Measurements from ENCODE around the gene PEX5.
"Not testable (repeated sequence)": the region's sequence is repeated elsewhere in the genome, so short reads cannot be mapped to it uniquely, and the experiment has no call there.

The PEX5 gene

GRCh38 chr12:7213745-7214144 lies 24.3 kb downstream of the PEX5 start:
- ATAC-seq, DNase-seq: not testable (repeated sequence)

DNA sequence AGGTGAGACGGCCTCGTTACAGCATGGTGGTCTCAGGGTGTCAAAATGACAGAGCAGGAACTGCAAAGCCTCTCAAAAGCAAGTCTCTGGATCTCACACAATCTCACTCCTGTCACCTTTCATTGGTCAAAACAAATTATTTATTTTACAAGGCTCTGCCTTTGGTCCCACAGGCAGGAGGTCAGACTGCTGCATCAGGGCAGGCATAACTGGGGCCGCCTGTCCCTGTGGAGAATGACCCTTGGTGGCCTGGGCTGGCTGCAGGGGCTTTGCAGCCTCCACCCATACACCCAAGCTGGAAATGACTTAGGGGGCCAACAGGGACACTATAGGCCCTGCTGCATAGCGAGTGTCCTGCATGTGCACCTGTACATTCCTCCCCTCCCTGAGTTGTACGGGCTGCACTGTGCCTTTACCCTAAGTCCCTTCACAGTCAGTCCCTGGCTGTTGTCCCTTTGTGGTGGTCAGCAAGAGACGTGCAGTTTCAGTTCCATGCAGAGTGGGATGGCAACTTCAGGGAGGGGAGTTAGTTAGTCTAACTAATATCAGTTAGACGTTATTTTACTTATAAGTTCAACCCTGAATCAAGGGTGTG lies 28.1 kb downstream of the PEX5 start:
- ATAC-seq, result no peak

DNA sequence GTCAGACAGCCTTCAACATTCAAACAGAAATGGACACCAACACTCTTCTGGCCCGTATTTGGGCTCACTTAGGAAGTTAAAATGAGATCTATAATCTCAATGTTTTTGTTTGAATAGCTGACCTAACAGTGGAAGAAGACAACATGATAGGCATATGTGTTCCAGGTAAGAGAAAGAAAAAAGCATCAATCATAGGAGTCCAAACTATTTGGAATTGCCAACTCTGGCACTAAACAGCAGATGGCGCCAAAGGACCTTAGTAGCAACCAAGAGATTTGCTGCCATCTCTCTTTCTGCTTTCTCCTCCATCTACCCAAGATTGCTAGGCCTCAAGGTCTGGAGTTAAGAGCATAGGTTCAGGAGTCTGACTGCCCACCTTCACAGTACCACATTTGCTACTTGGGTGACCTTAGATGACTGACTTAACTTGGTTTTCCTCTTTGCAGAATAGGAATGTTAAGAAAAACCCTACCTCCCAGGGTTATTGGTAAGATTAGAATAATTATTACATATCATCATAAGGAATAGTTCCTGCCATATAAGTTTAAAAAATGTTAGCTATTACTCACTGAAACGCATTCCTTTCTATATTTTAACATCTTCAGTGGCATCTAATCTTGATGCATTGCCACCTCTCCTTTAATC lies 30.2 kb downstream of the PEX5 start:
- peak; percentile 40 for ATAC-seq
- peak; percentile 71 for DNase-seq

More for the DNA sequence above, 28.1 kb downstream of the PEX5 start:
- DNase-seq, result no peak

GRCh38 chr12:7221486-7221885 lies 32.0 kb downstream of the PEX5 start:
- DNase-seq, result no peak
- no peak for ATAC-seq

DNA sequence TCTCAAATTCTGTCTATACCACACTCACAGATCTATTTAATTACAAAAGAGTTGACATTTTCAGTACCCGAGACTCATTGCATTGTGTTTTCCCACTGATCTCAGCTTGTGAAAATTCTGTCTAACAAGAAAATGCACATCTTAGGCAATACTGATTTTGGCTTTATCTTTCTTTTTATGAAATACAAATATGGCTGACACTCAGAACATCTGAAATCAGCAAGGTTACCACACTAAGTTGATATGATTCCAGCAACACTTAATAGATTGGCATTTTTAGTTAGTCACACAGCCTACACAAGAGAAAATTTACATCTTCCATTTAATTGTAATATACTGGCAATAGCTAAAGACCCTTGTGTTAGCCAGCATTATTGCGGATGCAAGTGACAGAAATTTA lies 40.3 kb downstream of the PEX5 start:
- DNase-seq (no peak), ATAC-seq (no peak)

DNA sequence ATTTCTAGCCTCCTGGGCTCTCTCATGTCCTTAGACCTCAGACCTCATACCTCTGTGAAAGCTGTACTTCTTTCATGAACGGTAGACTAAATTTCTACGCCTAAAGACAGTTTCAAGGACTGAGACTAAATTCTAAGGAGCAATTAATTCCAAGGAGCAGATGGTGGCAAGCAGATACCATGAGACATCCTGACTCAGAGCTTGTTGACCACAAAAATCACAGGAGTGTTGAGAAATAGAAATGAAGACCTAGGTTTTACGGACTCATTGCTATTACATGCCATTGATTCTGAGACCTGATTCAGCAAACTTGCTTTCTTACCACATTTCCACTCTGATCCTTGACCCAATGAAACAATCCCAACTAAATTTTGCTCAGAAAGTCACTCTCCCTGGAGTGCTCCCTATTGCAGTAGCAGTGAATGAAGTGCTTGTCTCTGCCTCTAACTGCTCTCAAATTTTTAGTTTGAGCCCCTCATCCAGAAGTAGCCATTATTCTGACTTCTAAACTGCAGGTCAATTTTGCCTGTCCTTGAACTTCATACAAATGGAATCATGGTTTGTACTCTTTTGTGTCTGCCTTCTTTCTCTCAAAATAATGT lies 52.0 kb downstream of the PEX5 start:
- ATAC-seq (no peak), DNase-seq (no peak)

DNA sequence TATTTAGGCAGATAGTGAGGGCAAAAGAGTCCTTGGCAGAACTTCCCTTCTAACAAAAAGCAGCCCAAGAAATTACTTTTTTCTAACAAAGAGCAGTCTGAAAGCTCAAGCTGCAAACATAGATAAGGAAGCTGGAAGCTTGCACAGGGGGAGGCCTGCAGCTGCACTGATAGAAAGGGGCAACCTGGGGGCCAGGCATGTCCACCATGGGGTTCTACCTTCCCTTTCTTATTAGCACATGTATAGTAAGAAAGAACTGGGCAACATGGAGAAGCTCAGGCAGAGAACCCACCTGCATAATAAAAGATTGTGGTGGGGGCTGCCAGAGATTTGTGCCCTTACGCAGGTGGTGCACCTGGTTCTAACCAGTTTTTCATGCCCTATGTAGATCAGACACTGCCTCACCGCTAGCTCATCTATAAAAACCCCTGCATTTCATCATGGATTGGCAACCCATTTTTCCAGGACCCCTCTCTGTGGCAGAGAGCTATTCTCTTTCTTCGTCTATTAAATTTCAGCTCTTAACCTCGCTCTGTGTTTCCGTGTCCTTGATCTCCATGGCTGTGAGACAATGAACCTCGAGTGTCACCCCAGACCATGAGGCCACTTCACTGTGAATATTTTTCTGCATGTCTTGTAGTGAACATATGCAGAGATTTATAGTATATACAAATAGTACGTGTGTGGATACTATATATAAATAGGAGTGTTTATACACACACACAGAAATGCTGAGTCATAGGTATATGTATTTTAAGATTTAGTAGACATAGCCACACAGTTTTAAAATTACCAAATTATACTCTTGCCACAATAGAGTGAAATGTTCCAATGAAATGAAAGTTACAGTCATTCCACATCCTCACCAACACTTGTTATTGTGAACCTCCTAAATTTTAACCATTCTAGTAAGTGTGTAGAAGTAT lies 53.0 kb downstream of the PEX5 start:
- DNase-seq (no peak), ATAC-seq (no peak)

- ATAC-seq, DNase-seq: not testable (repeated sequence)
These were observed 62.0 kb downstream of the PEX5 start for GRCh38 chr12:7251328-7251996.

DNA sequence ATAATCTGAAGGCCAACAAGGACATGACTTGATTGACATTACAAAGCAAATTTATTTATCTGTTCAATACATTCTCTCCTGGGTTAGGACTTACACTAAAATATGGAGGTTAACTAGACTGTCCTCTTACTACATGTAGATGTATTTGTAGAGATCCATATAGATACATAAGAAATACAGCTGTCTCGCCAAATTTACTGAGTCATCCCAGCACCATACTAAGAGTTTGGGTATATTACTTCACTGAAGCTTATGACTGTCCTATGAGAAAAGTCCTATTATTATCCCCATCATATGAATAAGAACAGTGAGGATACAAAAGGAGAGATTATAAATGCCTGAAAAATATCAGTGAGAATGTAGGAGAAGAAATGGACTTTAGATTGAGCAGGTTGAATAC lies 69.6 kb downstream of the PEX5 start:
- ATAC-seq, result no peak
- DNase-seq, result no peak
